Stimulated activated CD4-positive, alpha-beta T cell treated with anti-CD3 and anti-CD28 coated beads, TNF-alpha, amount 100 ng/mL, for 24 hours (primary cell): ENCODE measurements around the gene HNRNPLL.
"Not testable (repeated sequence)": the region's sequence is repeated elsewhere in the genome, so short reads cannot be mapped to it uniquely, and the experiment has no call there.

ENCODE experiments used
- DNase-seq, 3 experiments: peaks; one replicate each; pipeline ENCODE4 v3.0.0-alpha.2; 2020; ENCODE audit warnings: low read depth in 3 of 3

The HNRNPLL gene

DNA sequence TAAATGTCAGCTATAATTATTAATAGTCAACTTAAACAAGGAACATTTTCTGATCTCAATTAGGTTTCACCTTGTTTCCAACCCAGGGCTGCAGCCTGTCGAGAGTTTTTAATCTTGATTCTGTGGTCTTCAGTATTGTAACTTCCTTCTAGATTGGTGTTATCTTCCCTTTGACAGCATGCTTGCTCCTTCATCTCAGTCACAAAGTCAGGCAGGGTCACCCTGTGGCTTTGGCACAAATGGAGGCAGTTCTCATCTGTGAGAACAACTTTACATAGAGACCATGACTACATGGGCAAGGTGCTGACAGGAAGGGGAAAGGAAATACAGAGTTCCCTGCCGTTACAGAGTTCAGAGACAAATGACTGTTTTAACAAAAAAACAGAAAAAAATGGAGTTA lies 50.5 kb downstream of the HNRNPLL start:
- DNase-seq = no peak

DNA sequence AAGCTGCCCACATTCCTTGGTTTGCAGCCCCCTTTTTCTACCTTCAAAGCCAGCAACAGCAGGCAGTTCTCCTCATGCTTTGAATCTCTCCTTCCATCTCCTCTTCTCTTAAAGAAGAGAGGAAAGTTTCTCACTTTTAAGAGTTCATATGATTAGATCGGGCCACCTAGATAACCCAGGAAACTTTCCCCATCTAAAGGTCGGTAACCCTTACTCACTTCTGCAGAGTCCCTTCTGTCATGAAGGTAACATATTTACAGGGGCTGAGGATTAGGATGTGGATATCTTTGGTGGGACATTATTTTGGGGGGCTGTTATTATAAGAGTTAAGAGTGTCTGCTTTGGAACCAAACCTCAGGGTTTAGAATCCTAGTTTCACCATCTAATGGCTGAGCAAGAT lies 51.0 kb downstream of the HNRNPLL start:
- DNase-seq = no peak

- no peak for DNase-seq
Observed at GRCh38 chr2:38551171-38551570, 51.6 kb downstream of the HNRNPLL start.

GRCh38 chr2:38549851-38550250 lies 52.9 kb downstream of the HNRNPLL start:
- DNase-seq = no peak

GRCh38 chr2:38549071-38549704 lies 53.5 kb downstream of the HNRNPLL start:
- DNase-seq = no peak

- no peak for DNase-seq
Observed at GRCh38 chr2:38547791-38548190, 54.9 kb downstream of the HNRNPLL start.

GRCh38 chr2:38546585-38546984 lies 56.1 kb downstream of the HNRNPLL start:
- no peak for DNase-seq

- no peak for DNase-seq
Observed at GRCh38 chr2:38546064-38546463, 56.7 kb downstream of the HNRNPLL start.

DNA sequence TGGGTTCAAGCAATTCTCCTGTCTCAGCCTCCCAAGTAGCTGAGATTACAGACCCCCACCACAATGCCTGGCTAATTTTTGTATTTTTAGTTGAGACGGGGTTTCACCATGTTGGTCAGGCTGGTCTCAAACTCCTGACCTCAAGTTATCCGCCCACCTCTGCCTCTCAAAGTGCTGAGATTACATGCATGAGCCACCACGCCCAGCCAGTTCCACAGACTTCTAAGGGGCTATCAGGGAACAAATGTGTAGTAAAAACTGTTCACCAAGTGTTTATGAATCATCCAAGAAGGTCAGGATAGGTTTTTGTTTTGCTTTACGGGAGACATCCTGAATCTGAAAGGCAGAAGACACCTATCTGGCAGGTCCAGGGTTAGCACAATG lies 60.5 kb downstream of the HNRNPLL start:
- peak in 1 of 3 experiments; percentile 18 for DNase-seq

GRCh38 chr2:38540580-38541286 lies 62.0 kb downstream of the HNRNPLL start:
- no peak for DNase-seq

GRCh38 chr2:38539086-38539485 lies 63.6 kb downstream of the HNRNPLL start:
- no peak for DNase-seq

- no peak for DNase-seq
Observed at GRCh38 chr2:38537937-38538525, 64.7 kb downstream of the HNRNPLL start.

DNA sequence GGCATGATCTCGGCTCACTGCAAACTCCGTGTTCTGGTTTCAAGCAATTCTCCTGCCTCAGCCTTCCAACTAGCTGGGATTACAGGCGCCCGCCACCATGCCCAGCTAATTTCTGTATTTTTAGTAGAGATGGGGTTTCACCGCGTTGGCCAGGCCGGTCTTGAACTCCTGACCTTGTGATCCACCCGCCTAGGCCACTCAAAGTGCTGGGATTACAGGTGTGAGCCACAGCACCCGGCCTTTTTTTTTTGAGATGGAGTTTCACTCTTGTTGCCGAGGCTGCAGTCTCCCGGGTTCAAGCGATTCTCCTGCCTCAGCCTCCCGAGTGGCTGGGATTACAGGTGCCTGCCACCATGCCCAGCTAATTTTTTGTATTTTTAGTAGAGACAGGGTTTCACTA lies 65.4 kb downstream of the HNRNPLL start:
- DNase-seq = not testable (repeated sequence)

DNA sequence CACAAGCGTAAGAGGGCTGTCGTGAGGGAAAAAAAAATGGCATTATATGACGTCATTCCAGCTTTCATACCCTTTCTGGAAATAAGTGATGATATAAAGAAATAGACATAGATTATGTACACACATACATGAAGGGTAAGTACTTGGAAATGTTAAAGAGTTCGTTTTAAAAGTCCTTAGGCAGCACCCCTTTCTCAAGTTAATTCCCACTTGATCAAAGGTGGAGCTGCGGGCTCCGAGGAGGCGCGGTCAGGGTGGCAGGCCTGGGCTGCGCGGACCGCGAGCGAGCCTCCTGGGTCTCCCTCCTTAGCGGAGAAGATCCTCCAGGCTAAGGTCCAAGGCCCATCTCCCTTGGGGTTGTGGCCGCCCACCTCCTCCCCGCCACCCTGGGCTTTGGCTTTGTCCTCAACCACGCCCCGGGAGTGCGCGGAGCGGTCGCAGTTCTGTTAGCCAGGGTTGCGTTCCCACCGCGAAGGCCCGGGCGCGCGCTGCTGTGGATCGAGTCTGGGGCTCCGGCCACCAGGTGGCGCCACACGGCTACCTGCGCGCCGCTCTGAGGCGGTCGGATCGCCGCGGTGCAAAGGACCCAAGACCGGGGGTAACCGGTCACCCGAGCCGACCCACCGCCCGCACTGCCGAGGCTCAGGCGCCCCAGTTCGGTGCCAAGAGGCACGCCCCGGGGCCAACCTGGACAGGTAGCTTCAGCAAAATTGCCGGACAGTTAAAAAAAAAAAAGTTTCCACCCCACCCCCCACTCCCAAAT lies 66.8 kb downstream of the HNRNPLL start:
- peak; percentile 55 to 82 (median 65) for DNase-seq

- no peak for DNase-seq
Observed at GRCh38 chr2:38535404-38535743, 67.4 kb downstream of the HNRNPLL start.

DNA sequence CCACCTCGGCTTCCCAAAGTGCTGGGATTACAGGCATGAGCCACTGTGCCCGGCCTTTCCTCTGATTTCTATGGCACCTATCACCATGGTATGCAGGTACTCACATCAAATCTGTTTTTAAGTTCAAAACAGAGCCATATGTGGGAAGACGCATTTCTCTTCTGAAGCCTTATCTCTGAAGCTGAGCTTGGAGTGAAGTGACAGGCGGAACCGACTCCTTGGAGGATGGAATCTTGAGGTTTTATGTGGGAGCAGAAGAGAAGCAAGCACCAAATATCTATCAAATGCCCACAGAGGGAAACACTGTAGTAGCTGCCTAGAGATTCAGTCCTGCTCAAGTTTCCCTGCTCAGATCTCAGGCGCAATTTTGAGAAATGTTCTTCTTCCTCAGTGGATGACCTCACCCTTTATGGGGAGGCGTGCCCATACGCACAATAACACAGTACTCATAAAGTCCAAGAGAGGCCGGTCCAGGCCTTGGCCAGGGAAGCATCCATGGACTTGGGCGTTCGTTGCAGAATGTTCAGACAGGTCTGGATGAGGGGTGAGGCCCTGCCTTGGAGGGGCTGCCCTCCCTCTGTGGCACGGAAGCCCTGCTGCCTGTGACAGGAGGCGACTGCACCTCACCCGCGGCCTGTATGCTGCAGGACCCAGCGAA lies 67.9 kb downstream of the HNRNPLL start:
- no peak for DNase-seq

DNA sequence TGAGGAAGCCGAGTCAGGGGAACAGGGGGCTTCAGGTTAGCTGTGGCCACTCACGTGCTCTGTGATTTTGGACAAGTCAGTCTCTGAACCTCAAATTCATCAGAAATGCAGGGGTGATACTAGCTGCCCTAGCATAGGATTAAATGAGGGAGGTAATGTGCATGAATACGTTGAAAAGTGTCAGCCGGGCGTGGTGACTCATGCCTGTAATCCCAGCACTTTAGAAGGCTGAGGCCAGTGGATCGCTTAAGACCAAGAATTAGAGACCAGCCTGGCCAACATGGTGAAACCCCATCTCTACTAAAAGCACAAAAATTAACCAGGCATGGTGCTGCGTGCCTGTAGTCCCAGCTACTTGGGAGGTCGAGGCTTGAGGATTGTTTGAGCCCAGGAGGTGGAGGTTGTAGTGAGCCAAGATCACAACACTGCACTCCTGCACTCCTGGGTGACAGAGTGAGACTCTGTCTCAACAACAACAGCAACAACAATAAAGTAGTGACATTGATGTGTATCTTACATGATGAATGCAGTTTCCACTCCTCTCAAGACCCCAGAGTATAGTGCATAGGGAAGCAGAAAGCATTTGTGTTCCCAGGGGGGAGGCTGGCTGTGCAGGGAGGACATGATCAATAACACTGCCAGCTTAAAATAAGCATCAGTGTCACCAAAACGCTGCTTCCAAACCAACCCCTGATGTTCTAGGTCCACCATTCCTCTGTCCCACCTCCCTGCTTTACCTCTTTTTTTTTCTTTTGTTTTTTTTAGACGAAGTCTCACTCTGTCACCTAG lies 68.8 kb downstream of the HNRNPLL start:
- no peak for DNase-seq

DNA sequence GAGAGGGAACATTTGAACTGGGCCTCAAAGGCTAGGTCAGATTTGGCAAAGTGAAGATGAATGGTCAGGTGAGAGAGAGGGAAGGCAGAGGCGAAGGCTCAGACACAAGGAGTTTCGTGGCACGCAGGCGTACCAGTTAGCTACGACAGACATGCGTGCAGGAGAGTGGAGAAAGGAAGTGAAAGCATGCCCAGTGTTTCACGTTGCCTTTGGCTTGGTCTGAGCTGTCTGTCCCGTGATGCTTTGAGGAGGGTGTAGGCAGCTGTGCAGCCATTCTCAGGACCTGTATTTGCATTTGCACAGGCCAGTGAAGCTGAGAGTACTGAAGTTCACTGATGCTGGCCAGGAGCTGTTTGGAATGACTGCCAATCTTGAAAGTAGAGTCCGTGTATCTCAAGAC lies 69.5 kb downstream of the HNRNPLL start:
- DNase-seq = no peak

GRCh38 chr2:38532366-38532765 lies 70.4 kb downstream of the HNRNPLL start:
- DNase-seq = no peak

GRCh38 chr2:38529208-38529607 lies 73.5 kb downstream of the HNRNPLL start:
- DNase-seq = no peak

DNA sequence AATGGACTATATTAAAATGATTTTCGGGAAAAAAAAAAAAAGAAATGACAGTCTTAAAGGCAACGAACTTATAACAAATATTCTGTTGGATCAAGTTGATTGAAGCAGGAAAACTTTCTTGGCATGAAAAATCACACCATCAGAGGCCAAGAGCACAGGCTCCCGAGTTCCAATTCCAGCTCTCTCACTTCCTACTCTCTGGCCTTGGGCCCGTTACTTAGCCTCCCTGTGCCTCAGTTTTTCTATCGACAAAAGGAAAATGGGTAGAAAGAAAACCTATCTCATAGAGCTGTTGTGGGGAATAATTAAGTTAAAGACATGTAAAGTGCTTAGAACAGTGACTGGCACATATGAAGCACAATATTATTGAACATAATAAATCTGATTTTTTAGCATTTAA lies 74.2 kb downstream of the HNRNPLL start:
- DNase-seq = no peak
